A673 (cell line): ENCODE data around the gene ATP9A.

Experiments
- CTCF ChIP-seq: fragments of 300-800, 200-600 bp; sonication (generic); conservative IDR thresholded peaks from 2 replicates; pipeline ENCODE4 v1.5.1; 2017; ENCODE audit warnings: low read depth, mild to moderate bottlenecking, antibody characterized with exemption, low read length, moderate library complexity, mixed read lengths
- EZH2 ChIP-seq: fragments of 200-600 bp; sonication (generic); IDR thresholded peaks from 2 replicates; pipeline ENCODE4 v1.6.1; 2017; ENCODE audit warnings: borderline replicate concordance, low read depth, mild to moderate bottlenecking, mixed read lengths, antibody characterized with exemption, low read length; ENCODE audit not compliant: poor library complexity, severe bottlenecking

GRCh38 chr20:51627586-51627985, 140.6 kb downstream of the ATP9A start:
- TF ChIP-seq CTCF (no peak), EZH2 (no peak)
